BLaER1 treated with 17β-estradiol and CSF1 and Interleukin-3, amounts not matched to agents 10 nM and 100 nM (cell line): ENCODE measurements around the gene BLCAP.

ENCODE experiments used
- H3K27ac ChIP-seq, 11 experiments: shearing (Covaris generic); formaldehyde crosslinking; 2 replicates each; pipeline ENCODE4 v1.8.1; 2022
- H3K27me3 ChIP-seq, 11 experiments: shearing (Covaris generic); formaldehyde crosslinking; 2 replicates each; pipeline ENCODE4 v1.8.1; 2022
- H3K36me3 ChIP-seq, 11 experiments: shearing (Covaris generic); formaldehyde crosslinking; 2 replicates each; pipeline ENCODE4 v1.8.1; 2022
- H3K4me1 ChIP-seq, 10 experiments: shearing (Covaris generic); formaldehyde crosslinking; 2 replicates each; pipeline ENCODE4 v1.8.1; 2022
- H3K4me2 ChIP-seq, 11 experiments: shearing (Covaris generic); formaldehyde crosslinking; 2 replicates each; pipeline ENCODE4 v1.8.1; 2022
- H3K4me3 ChIP-seq, 10 experiments: shearing (Covaris generic); formaldehyde crosslinking; 2 replicates each; pipeline ENCODE4 v1.8.1; 2022
- H3K9ac ChIP-seq, 11 experiments: shearing (Covaris generic); formaldehyde crosslinking; 2 replicates each; pipeline ENCODE4 v1.8.1; 2022
- H3K9me3 ChIP-seq, 11 experiments: shearing (Covaris generic); formaldehyde crosslinking; replicated peaks in 1 of 11; 2 replicates each; pipeline ENCODE4 v1.8.1; 2022
- H4K20me1 ChIP-seq, 11 experiments: shearing (Covaris generic); formaldehyde crosslinking; 2 replicates each; pipeline ENCODE4 v1.8.1; 2022
- Cebpa-rat ChIP-seq, 11 experiments: shearing (Covaris generic); IDR thresholded peaks; 2 replicates each; pipeline ENCODE4 v1.8.1; 2022

BLCAP gene

GRCh38 chr20:37567671-37568588, 40.3 kb upstream of the BLCAP start:
- TF ChIP-seq Cebpa-rat (IDR thresholded peaks at IDR 0.05) = no peak
- Histone ChIP-seq H4K20me1 (peaks cover 0 to 12% (median 0%) of the 10 kb centered on the region in 11 experiments; a peak in 3 of 22 replicates), H3K9ac (peak overlapping the region in 7 of 11 experiments; percentile 14 to 71 (median 34); a peak in 10 of 22 replicates), H3K27me3 (0 out of 22 replicates have a peak, but pooled peaks cover 0 to 4% (median 0%) of the 10 kb centered on the region in 11 experiments), H3K36me3 (no peaks in the 10 kb centered on the region), H3K9me3 (no peaks in the 10 kb centered on the region), H3K27ac (peak overlapping the region in 8 of 11 experiments; percentile 15 to 77 (median 53); a peak in 9 of 22 replicates), H3K4me1 (peaks cover 11 to 48% (median 40%) of the 10 kb centered on the region in 10 experiments), H3K4me2 (peak overlapping the region; percentile 74 to 92 (median 83)), H3K4me3 (peak overlapping the region in 5 of 10 experiments; percentile 10 to 38 (median 29); a peak in 4 of 20 replicates)

- H3K4me3 ChIP-seq = peak overlapping the region in 4 of 10 experiments; percentile 10 to 38 (median 30); a peak in 4 of 20 replicates
- H4K20me1 ChIP-seq = peaks cover 0 to 12% (median 0%) of the 10 kb centered on the region in 11 experiments; a peak in 3 of 22 replicates
- H3K9me3 ChIP-seq = no peaks in the 10 kb centered on the region
- H3K4me2 ChIP-seq = peak overlapping the region; percentile 74 to 92 (median 83)
- H3K27ac ChIP-seq = peak overlapping the region in 7 of 11 experiments; percentile 34 to 77 (median 58); a peak in 9 of 22 replicates
- H3K9ac ChIP-seq = peak overlapping the region in 6 of 11 experiments; percentile 13 to 71 (median 48); a peak in 10 of 22 replicates
- H3K4me1 ChIP-seq = peaks cover 11 to 48% (median 40%) of the 10 kb centered on the region in 10 experiments
- H3K27me3 ChIP-seq = 0 out of 22 replicates have a peak, but pooled peaks cover 0 to 4% (median 0%) of the 10 kb centered on the region in 11 experiments
- H3K36me3 ChIP-seq = no peaks in the 10 kb centered on the region
- no peak for TF ChIP-seq Cebpa-rat (IDR thresholded peaks at IDR 0.05)
Measured at GRCh38 chr20:37567331-37567665, 39.6 kb upstream of the BLCAP start.

- Histone ChIP-seq H3K4me1 (peaks cover 11 to 48% (median 40%) of the 10 kb centered on the region in 10 experiments), H3K36me3 (no peaks in the 10 kb centered on the region), H3K4me2 (peak overlapping the region; percentile 74 to 92 (median 83); a peak in 21 of 22 replicates), H4K20me1 (peaks cover 0 to 12% (median 0%) of the 10 kb centered on the region in 11 experiments; a peak in 3 of 22 replicates), H3K27me3 (0 out of 22 replicates have a peak, but pooled peaks cover 0 to 4% (median 0%) of the 10 kb centered on the region in 11 experiments), H3K9me3 (no peaks in the 10 kb centered on the region), H3K27ac (peak overlapping the region in 7 of 11 experiments; percentile 34 to 77 (median 58); a peak in 9 of 22 replicates), H3K4me3 (peak overlapping the region in 4 of 10 experiments; percentile 10 to 38 (median 30); a peak in 4 of 20 replicates), H3K9ac (peak overlapping the region in 6 of 11 experiments; percentile 13 to 71 (median 48); a peak in 10 of 22 replicates)
- TF ChIP-seq Cebpa-rat (IDR thresholded peaks at IDR 0.05) = no peak
Measured at GRCh38 chr20:37566590-37567330, 39.1 kb upstream of the BLCAP start.

GRCh38 chr20:37565134-37565811, 37.6 kb upstream of the BLCAP start:
- Histone ChIP-seq H3K4me2 (peak overlapping the region in 9 of 11 experiments; percentile 0 to 92 (median 78); a peak in 16 of 22 replicates), H3K36me3 (no peaks in the 10 kb centered on the region), H4K20me1 (peaks cover 0 to 12% (median 0%) of the 10 kb centered on the region in 11 experiments; a peak in 3 of 22 replicates), H3K4me1 (peaks cover 11 to 48% (median 40%) of the 10 kb centered on the region in 10 experiments), H3K27ac (peak overlapping the region in 1 of 11 experiments; percentile 42; a peak in 1 of 22 replicates), H3K9me3 (no peaks in the 10 kb centered on the region), H3K9ac (peak overlapping the region in 1 of 11 experiments; percentile 18; a peak in 1 of 22 replicates), H3K4me3 (no peak overlapping the region), H3K27me3 (0 out of 22 replicates have a peak, but pooled peaks cover 0 to 4% (median 0%) of the 10 kb centered on the region in 11 experiments)
- TF ChIP-seq Cebpa-rat (IDR thresholded peaks at IDR 0.05) = no peak

GRCh38 chr20:37564388-37565133, 36.9 kb upstream of the BLCAP start:
- no peak for TF ChIP-seq Cebpa-rat (IDR thresholded peaks at IDR 0.05)
- Histone ChIP-seq H4K20me1 (peaks cover 0 to 12% (median 0%) of the 10 kb centered on the region in 11 experiments; a peak in 3 of 22 replicates), H3K9me3 (no peaks in the 10 kb centered on the region), H3K4me2 (peak overlapping the region; percentile 7 to 92 (median 52); a peak in 20 of 22 replicates), H3K4me3 (no peak overlapping the region), H3K27me3 (0 out of 22 replicates have a peak, but pooled peaks cover 0 to 4% (median 0%) of the 10 kb centered on the region in 11 experiments), H3K27ac (no peak overlapping the region), H3K4me1 (peaks cover 11 to 48% (median 40%) of the 10 kb centered on the region in 10 experiments), H3K36me3 (no peaks in the 10 kb centered on the region), H3K9ac (peak overlapping the region in 1 of 11 experiments; percentile 34; a peak in 2 of 22 replicates)

- Histone ChIP-seq H3K27me3 (0 out of 22 replicates have a peak, but pooled peaks cover 0 to 4% (median 0%) of the 10 kb centered on the region in 11 experiments), H3K4me2 (peak overlapping the region; percentile 7 to 92 (median 52); a peak in 17 of 22 replicates), H3K4me3 (no peak overlapping the region), H3K36me3 (no peaks in the 10 kb centered on the region), H3K4me1 (peaks cover 11 to 50% (median 42%) of the 10 kb centered on the region in 10 experiments), H4K20me1 (peaks cover 0 to 12% (median 0%) of the 10 kb centered on the region in 11 experiments; a peak in 3 of 22 replicates), H3K27ac (no peak overlapping the region), H3K9me3 (no peaks in the 10 kb centered on the region), H3K9ac (peak overlapping the region in 1 of 11 experiments; percentile 34; a peak in 2 of 22 replicates)
- TF ChIP-seq Cebpa-rat (IDR thresholded peaks at IDR 0.05) = no peak
Measured at GRCh38 chr20:37564016-37564387, 36.3 kb upstream of the BLCAP start.
